Endothelial cell of umbilical vein (primary cell): ENCODE measurements around the gene JARID2.

Source experiments
- POLR2A ChIP-seq: IDR thresholded peaks from 2 replicates; pipeline ENCODE4 v1.6.1; 2012; ENCODE audit warnings: low read depth, mild to moderate bottlenecking, control low read depth, low read length
- TF ChIP-seq, protein P1 (sequence below), 2 donors: IDR thresholded peaks; 1 replicate in 1 of 2; 2 replicates in 1 of 2; pipeline ENCODE4 v1.5.1; 2011; ENCODE audit warnings: low read length in 2 of 2, mild to moderate bottlenecking in 2 of 2, moderate library complexity in 2 of 2, control low read depth in 1 of 2, inconsistent platforms in 1 of 2, low read depth in 1 of 2; ENCODE audit not compliant: insufficient read depth in 1 of 2; ENCODE audit errors: extremely low read depth in 1 of 2

DNA sequence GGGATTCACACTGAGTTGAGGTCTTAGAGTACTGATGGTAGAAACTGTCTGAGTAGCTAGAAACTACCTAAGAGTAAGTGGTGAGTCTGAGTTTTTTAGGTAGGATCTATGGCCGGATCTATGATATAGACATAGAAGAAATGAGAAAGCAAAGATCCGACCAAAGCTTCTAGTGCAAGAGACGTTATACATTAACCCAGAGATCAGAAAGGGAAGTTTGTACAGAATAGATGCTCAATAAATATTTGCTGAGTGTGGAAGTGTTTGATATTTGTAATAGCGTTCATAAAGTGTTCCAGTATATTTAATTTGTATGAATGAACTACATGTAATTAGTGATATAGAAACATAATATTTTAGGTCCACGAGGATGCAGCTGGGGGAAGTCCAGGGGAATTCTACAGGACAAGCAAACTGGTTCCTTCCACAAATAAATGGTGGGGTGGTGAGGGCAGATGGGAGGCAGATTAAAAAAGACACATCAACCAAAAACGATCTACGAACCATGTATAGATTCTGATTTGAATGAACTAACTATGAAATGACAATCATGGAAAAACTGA is 31.9 kb upstream of the JARID2 start:
- TF ChIP-seq POLR2A: no peak
- TF ChIP-seq, protein P1, sequence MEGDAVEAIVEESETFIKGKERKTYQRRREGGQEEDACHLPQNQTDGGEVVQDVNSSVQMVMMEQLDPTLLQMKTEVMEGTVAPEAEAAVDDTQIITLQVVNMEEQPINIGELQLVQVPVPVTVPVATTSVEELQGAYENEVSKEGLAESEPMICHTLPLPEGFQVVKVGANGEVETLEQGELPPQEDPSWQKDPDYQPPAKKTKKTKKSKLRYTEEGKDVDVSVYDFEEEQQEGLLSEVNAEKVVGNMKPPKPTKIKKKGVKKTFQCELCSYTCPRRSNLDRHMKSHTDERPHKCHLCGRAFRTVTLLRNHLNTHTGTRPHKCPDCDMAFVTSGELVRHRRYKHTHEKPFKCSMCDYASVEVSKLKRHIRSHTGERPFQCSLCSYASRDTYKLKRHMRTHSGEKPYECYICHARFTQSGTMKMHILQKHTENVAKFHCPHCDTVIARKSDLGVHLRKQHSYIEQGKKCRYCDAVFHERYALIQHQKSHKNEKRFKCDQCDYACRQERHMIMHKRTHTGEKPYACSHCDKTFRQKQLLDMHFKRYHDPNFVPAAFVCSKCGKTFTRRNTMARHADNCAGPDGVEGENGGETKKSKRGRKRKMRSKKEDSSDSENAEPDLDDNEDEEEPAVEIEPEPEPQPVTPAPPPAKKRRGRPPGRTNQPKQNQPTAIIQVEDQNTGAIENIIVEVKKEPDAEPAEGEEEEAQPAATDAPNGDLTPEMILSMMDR (IDR thresholded peaks at IDR 0.05; ENCODE audit: extremely low read depth in 1 of 2, insufficient read depth in 1 of 2, low read depth in 1 of 2, low read length in 2 of 2): no peak
